Stimulated activated naive CD8-positive, alpha-beta T cell treated with anti-CD3 and anti-CD28 coated beads, Interleukin-15, Interleukin-2, amounts not matched to agents 100 ng/mL and 50 ng/mL, for 24 hours (primary cell): ENCODE measurements around the gene KRTAP5-2.

Source experiments
- H3K27ac Mint-ChIP-seq: one replicate; pipeline ENCODE4 v1.8.0; 2021; ENCODE audit warnings: mild to moderate bottlenecking, mixed read lengths
- H3K27me3 Mint-ChIP-seq: one replicate; pipeline ENCODE4 v1.8.0; 2021; ENCODE audit warnings: mixed read lengths
- H3K36me3 Mint-ChIP-seq: one replicate; pipeline ENCODE4 v1.8.0; 2021; ENCODE audit warnings: low read depth, mixed read lengths
- H3K4me1 Mint-ChIP-seq: one replicate; pipeline ENCODE4 v1.8.0; 2021; ENCODE audit warnings: low read depth, mixed read lengths
- H3K4me3 Mint-ChIP-seq: one replicate; pipeline ENCODE4 v1.8.0; 2021; ENCODE audit warnings: mild to moderate bottlenecking, mixed read lengths
- H3K9me3 Mint-ChIP-seq: one replicate; pipeline ENCODE4 v1.8.0; 2021; ENCODE audit warnings: mixed read lengths

Gene KRTAP5-2

GRCh38 chr11:1570001-1570453 is 28.1 kb downstream of the KRTAP5-2 start:
- Mint-ChIP-seq H3K9me3 (no peaks in the 10 kb centered on the region), H3K27me3 (no peaks in the 10 kb centered on the region), H3K36me3 (no peaks in the 10 kb centered on the region), H3K4me1 (peaks cover 8% of the 10 kb centered on the region), H3K27ac (no peak overlapping the region), H3K4me3 (no peak overlapping the region)

GRCh38 chr11:1569251-1569780 is 28.8 kb downstream of the KRTAP5-2 start:
- H3K4me1 Mint-ChIP-seq: peaks cover 8% of the 10 kb centered on the region
- no peak overlapping the region for H3K4me3 Mint-ChIP-seq
- no peak overlapping the region for H3K27ac Mint-ChIP-seq
- H3K9me3 Mint-ChIP-seq: no peaks in the 10 kb centered on the region
- H3K36me3 Mint-ChIP-seq: no peaks in the 10 kb centered on the region
- H3K27me3 Mint-ChIP-seq: no peaks in the 10 kb centered on the region

- Mint-ChIP-seq H3K4me3 (no peak overlapping the region), H3K4me1 (peaks cover 8% of the 10 kb centered on the region), H3K9me3 (no peaks in the 10 kb centered on the region), H3K27ac (no peak overlapping the region), H3K36me3 (no peaks in the 10 kb centered on the region), H3K27me3 (no peaks in the 10 kb centered on the region)
These were observed 29.6 kb downstream of the KRTAP5-2 start for GRCh38 chr11:1568441-1568911.

- no peak overlapping the region for H3K4me3 Mint-ChIP-seq
- no peaks in the 10 kb centered on the region for H3K36me3 Mint-ChIP-seq
- no peaks in the 10 kb centered on the region for H3K9me3 Mint-ChIP-seq
- no peak overlapping the region for H3K27ac Mint-ChIP-seq
- H3K27me3 Mint-ChIP-seq: no peaks in the 10 kb centered on the region
- peaks cover 8% of the 10 kb centered on the region for H3K4me1 Mint-ChIP-seq
These were observed 30.4 kb downstream of the KRTAP5-2 start for GRCh38 chr11:1567721-1568100.

- Mint-ChIP-seq H3K9me3 (no peaks in the 10 kb centered on the region), H3K27ac (no peak overlapping the region), H3K27me3 (no peaks in the 10 kb centered on the region), H3K36me3 (no peaks in the 10 kb centered on the region), H3K4me1 (peaks cover 8% of the 10 kb centered on the region), H3K4me3 (no peak overlapping the region)
These were observed 30.9 kb downstream of the KRTAP5-2 start for GRCh38 chr11:1567052-1567720.

- Mint-ChIP-seq H3K27ac (no peak overlapping the region), H3K36me3 (no peaks in the 10 kb centered on the region), H3K27me3 (no peaks in the 10 kb centered on the region), H3K9me3 (no peaks in the 10 kb centered on the region), H3K4me3 (no peak overlapping the region), H3K4me1 (peaks cover 8% of the 10 kb centered on the region)
These were observed 31.6 kb downstream of the KRTAP5-2 start for GRCh38 chr11:1566381-1567051.

GRCh38 chr11:1565904-1566247 is 32.2 kb downstream of the KRTAP5-2 start:
- H3K27ac Mint-ChIP-seq: no peak overlapping the region
- no peaks in the 10 kb centered on the region for H3K27me3 Mint-ChIP-seq

GRCh38 chr11:1565173-1565903 is 32.8 kb downstream of the KRTAP5-2 start:
- Mint-ChIP-seq H3K36me3 (no peaks in the 10 kb centered on the region), H3K27me3 (no peaks in the 10 kb centered on the region)

More at GRCh38 chr11:1565904-1566247, 32.2 kb downstream of the KRTAP5-2 start:
- Mint-ChIP-seq H3K9me3 (no peaks in the 10 kb centered on the region), H3K4me3 (no peak overlapping the region), H3K36me3 (no peaks in the 10 kb centered on the region), H3K4me1 (peaks cover 8% of the 10 kb centered on the region)

GRCh38 chr11:1564535-1565172 is 33.4 kb downstream of the KRTAP5-2 start:
- Mint-ChIP-seq H3K27ac (no peak overlapping the region), H3K27me3 (no peaks in the 10 kb centered on the region), H3K36me3 (no peaks in the 10 kb centered on the region), H3K4me1 (peaks cover 5% of the 10 kb centered on the region), H3K4me3 (no peak overlapping the region), H3K9me3 (no peaks in the 10 kb centered on the region)

More at GRCh38 chr11:1565173-1565903, 32.8 kb downstream of the KRTAP5-2 start:
- H3K9me3 Mint-ChIP-seq: no peaks in the 10 kb centered on the region
- H3K4me1 Mint-ChIP-seq: peaks cover 5% of the 10 kb centered on the region
- no peak overlapping the region for H3K27ac Mint-ChIP-seq
- H3K4me3 Mint-ChIP-seq: no peak overlapping the region

GRCh38 chr11:1563697-1564534 is 34.2 kb downstream of the KRTAP5-2 start:
- Mint-ChIP-seq H3K4me3 (no peak overlapping the region), H3K4me1 (no peaks in the 10 kb centered on the region), H3K36me3 (no peaks in the 10 kb centered on the region), H3K27me3 (no peaks in the 10 kb centered on the region), H3K27ac (no peak overlapping the region), H3K9me3 (no peaks in the 10 kb centered on the region)

GRCh38 chr11:1563149-1563638 is 34.9 kb downstream of the KRTAP5-2 start:
- Mint-ChIP-seq H3K9me3 (no peaks in the 10 kb centered on the region), H3K4me3 (no peak overlapping the region), H3K36me3 (no peaks in the 10 kb centered on the region), H3K27ac (no peak overlapping the region), H3K27me3 (no peaks in the 10 kb centered on the region), H3K4me1 (no peaks in the 10 kb centered on the region)

GRCh38 chr11:1562469-1563148 is 35.5 kb downstream of the KRTAP5-2 start:
- Mint-ChIP-seq H3K36me3 (no peaks in the 10 kb centered on the region), H3K4me3 (no peak overlapping the region), H3K4me1 (no peaks in the 10 kb centered on the region), H3K27ac (no peak overlapping the region), H3K9me3 (no peaks in the 10 kb centered on the region), H3K27me3 (no peaks in the 10 kb centered on the region)

GRCh38 chr11:1561955-1562354 is 36.1 kb downstream of the KRTAP5-2 start:
- Mint-ChIP-seq H3K36me3 (no peaks in the 10 kb centered on the region), H3K4me1 (no peaks in the 10 kb centered on the region), H3K9me3 (no peaks in the 10 kb centered on the region), H3K27ac (no peak overlapping the region), H3K4me3 (no peak overlapping the region), H3K27me3 (no peaks in the 10 kb centered on the region)
